Parathyroid adenoma (tissue), 2 donors: ENCODE measurements around the gene KCNK15.

Source experiments
- H2AFZ ChIP-seq: fragments of 300-600 bp; sonication (generic); one replicate; pipeline ENCODE4 v1.7.0; 2017; ENCODE audit warnings: antibody characterized with exemption, mild to moderate bottlenecking
- H3K27ac ChIP-seq: fragments of 300-600 bp; sonication (generic); one replicate; pipeline ENCODE4 v1.7.0; 2017
- H3K27me3 ChIP-seq: fragments of 300-600 bp; sonication (generic); one replicate; pipeline ENCODE4 v1.7.0; 2017; ENCODE audit warnings: low read length; ENCODE audit not compliant: control insufficient read depth, insufficient read depth
- H3K36me3 ChIP-seq: fragments of 300-600 bp; sonication (generic); one replicate; pipeline ENCODE4 v1.7.0; 2017; ENCODE audit warnings: low read length; ENCODE audit not compliant: control insufficient read depth, insufficient read depth
- H3K4me1 ChIP-seq: fragments of 300-600 bp; sonication (generic); one replicate; pipeline ENCODE4 v1.7.0; 2017; ENCODE audit warnings: control low read depth
- H3K4me2 ChIP-seq: fragments of 300-600 bp; sonication (generic); one replicate; pipeline ENCODE4 v1.7.0; 2017; ENCODE audit warnings: low read length
- H3K4me3 ChIP-seq: fragments of 300-600 bp; sonication (generic); one replicate; pipeline ENCODE4 v1.7.0; 2017; ENCODE audit warnings: low read depth, low read length
- H3K79me2 ChIP-seq: fragments of 300-600 bp; sonication (generic); one replicate; pipeline ENCODE4 v1.7.0; 2017; ENCODE audit warnings: control low read depth
- H3K9ac ChIP-seq: fragments of 300-600 bp; sonication (generic); one replicate; pipeline ENCODE4 v1.7.0; 2017; ENCODE audit warnings: mild to moderate bottlenecking
- H3K9me3 ChIP-seq: fragments of 300-600 bp; sonication (generic); one replicate; pipeline ENCODE4 v1.7.0; 2017; ENCODE audit warnings: low read length; ENCODE audit not compliant: control insufficient read depth
- CTCF ChIP-seq: fragments of 300-600 bp; sonication (generic); IDR thresholded peaks from one replicate; pipeline ENCODE4 v1.7.0; 2017; ENCODE audit warnings: antibody characterized with exemption, mild to moderate bottlenecking
- donor health status: primary hyperparathyroidism.

The KCNK15 gene

GRCh38 chr20:44723391-44723790 is 22.3 kb upstream of the KCNK15 start:
- Histone ChIP-seq H3K4me3 (no peak overlapping the region), H3K4me1 (no peaks in the 10 kb centered on the region), H3K27me3 (no peaks in the 10 kb centered on the region), H3K9ac (no peak overlapping the region), H3K79me2 (no peaks in the 10 kb centered on the region), H3K4me2 (no peak overlapping the region), H3K9me3 (no peaks in the 10 kb centered on the region), H2AFZ (no peak overlapping the region), H3K36me3 (no peaks in the 10 kb centered on the region), H3K27ac (no peak overlapping the region)
- TF ChIP-seq CTCF = no peak

- Histone ChIP-seq H3K4me2 (no peak overlapping the region), H3K79me2 (no peaks in the 10 kb centered on the region), H2AFZ (no peak overlapping the region), H3K36me3 (no peaks in the 10 kb centered on the region), H3K9me3 (no peaks in the 10 kb centered on the region), H3K27me3 (no peaks in the 10 kb centered on the region), H3K4me1 (no peaks in the 10 kb centered on the region), H3K27ac (no peak overlapping the region), H3K4me3 (no peak overlapping the region), H3K9ac (no peak overlapping the region)
- TF ChIP-seq CTCF = no peak
Observed at GRCh38 chr20:44723798-44724362, 21.8 kb upstream of the KCNK15 start.

- H3K4me1 ChIP-seq = no peaks in the 10 kb centered on the region
- no peak overlapping the region for H3K4me2 ChIP-seq
- no peaks in the 10 kb centered on the region for H3K27me3 ChIP-seq
- H3K36me3 ChIP-seq = no peaks in the 10 kb centered on the region
- H3K27ac ChIP-seq = no peak overlapping the region
- H3K79me2 ChIP-seq = no peaks in the 10 kb centered on the region
- no peak overlapping the region for H3K4me3 ChIP-seq
- no peaks in the 10 kb centered on the region for H3K9me3 ChIP-seq
- no peak overlapping the region for H2AFZ ChIP-seq
- H3K9ac ChIP-seq = no peak overlapping the region
- no peak for TF ChIP-seq CTCF
Observed at GRCh38 chr20:44724423-44725091, 21.1 kb upstream of the KCNK15 start.

GRCh38 chr20:44725837-44726236 is 19.8 kb upstream of the KCNK15 start:
- no peaks in the 10 kb centered on the region for H3K4me1 ChIP-seq
- H3K27ac ChIP-seq = no peak overlapping the region
- no peaks in the 10 kb centered on the region for H3K27me3 ChIP-seq
- no peaks in the 10 kb centered on the region for H3K36me3 ChIP-seq
- TF ChIP-seq CTCF = no peak
- H3K4me3 ChIP-seq = no peak overlapping the region
- H3K9ac ChIP-seq = no peak overlapping the region
- H2AFZ ChIP-seq = no peak overlapping the region
- H3K9me3 ChIP-seq = no peaks in the 10 kb centered on the region
- no peak overlapping the region for H3K4me2 ChIP-seq
- H3K79me2 ChIP-seq = no peaks in the 10 kb centered on the region

- no peak for TF ChIP-seq CTCF
- Histone ChIP-seq H3K4me1 (no peaks in the 10 kb centered on the region), H3K27me3 (no peaks in the 10 kb centered on the region), H3K27ac (no peak overlapping the region), H3K4me2 (no peak overlapping the region), H3K9ac (no peak overlapping the region), H3K4me3 (no peak overlapping the region), H2AFZ (no peak overlapping the region), H3K79me2 (no peaks in the 10 kb centered on the region), H3K9me3 (no peaks in the 10 kb centered on the region), H3K36me3 (no peaks in the 10 kb centered on the region)
Observed at GRCh38 chr20:44727039-44727438, 18.6 kb upstream of the KCNK15 start.
